ENCODE results near the gene RIIAD1. TPM values are rescaled to one million over a fixed set of nuclear protein-coding genes. Genes with fewer than 3 reads are reported as not detected.

RIIAD1 gene
- total RNA-seq, 1 donor from 2014 or later = not detected

DNA sequence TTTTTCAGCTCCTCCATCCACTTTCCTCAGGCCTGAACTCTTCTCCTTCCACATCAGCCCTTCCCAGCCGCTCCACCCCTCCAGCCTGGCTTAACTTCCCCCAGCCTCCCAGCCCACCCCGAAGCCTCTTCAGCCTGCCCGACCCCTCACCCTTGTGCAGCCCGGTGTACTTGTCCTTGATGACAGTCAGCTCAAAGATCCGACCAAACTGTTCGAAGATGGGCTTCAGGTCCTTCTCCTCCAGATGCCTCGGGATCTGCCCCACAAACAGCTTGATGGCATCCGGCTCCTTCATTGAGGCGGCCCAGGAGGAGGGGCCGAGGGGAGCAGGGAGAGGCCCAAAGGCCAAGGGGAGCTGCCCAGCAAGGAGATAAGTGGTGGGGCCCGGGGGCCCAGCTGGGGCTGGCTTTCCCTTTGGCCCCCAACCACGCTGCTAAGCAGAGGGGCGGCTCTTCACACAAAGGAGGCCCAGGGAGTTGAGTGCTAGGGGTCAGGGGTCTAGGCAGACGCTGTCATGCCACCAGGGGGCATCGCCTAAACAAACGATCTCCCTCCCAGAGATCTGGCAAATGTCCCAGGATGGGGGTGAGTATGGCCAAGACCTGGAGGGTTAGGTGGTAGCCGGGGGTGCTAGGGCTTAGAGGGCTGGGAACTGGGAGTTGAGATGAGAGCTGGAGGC lies 5.5 kb upstream of the RIIAD1 start:
- Mint-ChIP-seq H3K27ac (ENCODE audit: unreplicated experiment) (no peak overlapping the region), H3K36me3 (ENCODE audit: low read depth) (peaks cover 4% of the 10 kb centered on the region), H3K9me3 (ENCODE audit: low read depth) (no peaks in the 10 kb centered on the region), H3K27me3 (ENCODE audit: low read depth) (peaks cover 29% of the 10 kb centered on the region), H3K4me1 (ENCODE audit: low read depth) (peaks cover 28% of the 10 kb centered on the region), H3K4me3 (ENCODE audit: unreplicated experiment) (peak overlapping the region; percentile 44)
- no peak for DNase-seq (ENCODE audit: low spot score)
- TF ChIP-seq CTCF (IDR thresholded peaks at IDR 0.05) = peak; percentile 10

GRCh38 chr1:151716405-151716762 lies 4.9 kb upstream of the RIIAD1 start:
- Mint-ChIP-seq H3K27ac (ENCODE audit: unreplicated experiment) (no peak overlapping the region), H3K4me3 (ENCODE audit: unreplicated experiment) (peak overlapping the region; percentile 67), H3K36me3 (ENCODE audit: low read depth) (peaks cover 4% of the 10 kb centered on the region), H3K27me3 (ENCODE audit: low read depth) (peaks cover 29% of the 10 kb centered on the region), H3K4me1 (ENCODE audit: low read depth) (peaks cover 31% of the 10 kb centered on the region), H3K9me3 (ENCODE audit: low read depth) (no peaks in the 10 kb centered on the region)
- no peak for TF ChIP-seq CTCF (IDR thresholded peaks at IDR 0.05)
- no peak for DNase-seq (ENCODE audit: low spot score)

GRCh38 chr1:151716771-151717631 lies 4.3 kb upstream of the RIIAD1 start, which contains the start of gene CELF3:
Gene CELF3, minus strand, starts transcription at chr1:151716803. Its CDS starts 783 bp downstream, at chr1:151716020.
- H3K9me3 Mint-ChIP-seq (ENCODE audit: low read depth) = no peaks in the 10 kb centered on the region
- H3K4me3 Mint-ChIP-seq (ENCODE audit: unreplicated experiment) = peak within 1 kb of the TSS; percentile 67
- no peak within 1 kb of the TSS for H3K27ac Mint-ChIP-seq (ENCODE audit: unreplicated experiment)
- H3K27me3 Mint-ChIP-seq (ENCODE audit: low read depth) = peaks cover 30% of the 10 kb centered on the region
- DNase-seq (ENCODE audit: low spot score) = no peak
- no peak for TF ChIP-seq CTCF (IDR thresholded peaks at IDR 0.05)
- peaks cover 4% of the 10 kb centered on the region for H3K36me3 Mint-ChIP-seq (ENCODE audit: low read depth)
- peaks cover 37% of the 10 kb centered on the region for H3K4me1 Mint-ChIP-seq (ENCODE audit: low read depth)

GRCh38 chr1:151718011-151718431 lies 3.3 kb upstream of the RIIAD1 start:
- peak overlapping the region; percentile 66 for H3K27ac Mint-ChIP-seq (ENCODE audit: unreplicated experiment)
- peaks cover 38% of the 10 kb centered on the region for H3K4me1 Mint-ChIP-seq (ENCODE audit: low read depth)
- no peak overlapping the region for H3K4me3 Mint-ChIP-seq (ENCODE audit: unreplicated experiment)

More at GRCh38 chr1:151718011-151718431, 3.3 kb upstream of the RIIAD1 start:
- TF ChIP-seq CTCF (IDR thresholded peaks at IDR 0.05) = no peak
- Mint-ChIP-seq H3K9me3 (ENCODE audit: low read depth) (no peaks in the 10 kb centered on the region), H3K27me3 (ENCODE audit: low read depth) (peaks cover 36% of the 10 kb centered on the region), H3K36me3 (ENCODE audit: low read depth) (peaks cover 4% of the 10 kb centered on the region)
- DNase-seq (ENCODE audit: low spot score) = no peak

Measured in chondrocyte (in vitro differentiated cells).